Naive thymus-derived CD4-positive, alpha-beta T cell (primary cell): ENCODE measurements around the gene LTF. TPM values are rescaled to one million over a fixed set of nuclear protein-coding genes. Genes with fewer than 3 reads are reported as not detected.
A peak's percentile ranks its signal among the peaks of the same experiment; 100 is the strongest.

Source experiments
- ATAC-seq: fragments of 150-1000 bp; cut with Tn5 transposase; 2 replicates; pipeline ENCODE4 v1.10.0; 2021; ENCODE audit warnings: mild to moderate bottlenecking, moderate library complexity
- CTCF ChIA-PET: fragments of 350-600 bp; sonication (Branson Sonifier 250); formaldehyde crosslinking; loops from one replicate; lab custom pipeline; 2021; ENCODE audit warnings: antibody characterized with exemption; lab: Charles Lee
- POLR2A ChIA-PET: fragments of 350-600 bp; sonication (Branson Sonifier 250); formaldehyde crosslinking; loops from one replicate; lab custom pipeline; 2021; ENCODE audit warnings: antibody characterized with exemption, inconsistent platforms; lab: Charles Lee
- DNase-seq, 9 donors: peaks; one replicate each; pipeline versions ENCODE4 v3.0.0 to v3.0.0-alpha.2; 2020 to 2022; ENCODE audit warnings: mixed read lengths in 1 of 9
- H3K27ac ChIP-seq: one replicate; pipeline ENCODE4 v1.7.0; 2013; ENCODE audit warnings: mild to moderate bottlenecking, low read depth, low read length, moderate library complexity
- H3K27me3 ChIP-seq, 2 donors: one replicate each; pipeline ENCODE4 v1.7.0; 2013; ENCODE audit warnings: low read length in 2 of 2, mild to moderate bottlenecking in 2 of 2, moderate library complexity in 2 of 2; ENCODE audit not compliant: control insufficient read depth in 2 of 2, insufficient read depth in 2 of 2
- H3K36me3 ChIP-seq, 3 experiments: 1 replicate in 2 of 3; 2 replicates in 1 of 3; pipeline ENCODE4 v1.7.0; 2013; ENCODE audit warnings: low read length in 3 of 3, mild to moderate bottlenecking in 3 of 3, moderate library complexity in 1 of 3; ENCODE audit not compliant: insufficient read depth in 3 of 3, control insufficient read depth in 2 of 3
- H3K4me1 ChIP-seq, 2 donors: one replicate each; pipeline ENCODE4 v1.7.0; 2013; ENCODE audit warnings: low read length in 2 of 2, mild to moderate bottlenecking in 2 of 2, moderate library complexity in 1 of 2; ENCODE audit not compliant: control insufficient read depth in 2 of 2, insufficient read depth in 2 of 2
- H3K4me3 ChIP-seq: 2 replicates; pipeline ENCODE4 v1.7.0; 2013; ENCODE audit warnings: mild to moderate bottlenecking, low read length
- H3K9me3 ChIP-seq, 3 experiments: 1 replicate in 2 of 3; 2 replicates in 1 of 3; pipeline ENCODE4 v1.7.0; 2013; ENCODE audit warnings: low read length in 3 of 3; ENCODE audit not compliant: control insufficient read depth in 2 of 3
- H3K27ac Mint-ChIP-seq, 9 donors: one replicate each; pipeline ENCODE4 v1.8.0; 2020 to 2022; ENCODE audit warnings: mixed read lengths in 9 of 9, mild to moderate bottlenecking in 8 of 9, moderate library complexity in 5 of 9, inconsistent platforms in 2 of 9
- H3K27me3 Mint-ChIP-seq, 5 donors: one replicate each; pipeline ENCODE4 v1.8.0; 2021 to 2022; ENCODE audit warnings: mixed read lengths in 5 of 5, mild to moderate bottlenecking in 1 of 5
- H3K36me3 Mint-ChIP-seq, 5 donors: one replicate each; pipeline ENCODE4 v1.8.0; 2020 to 2022; ENCODE audit warnings: mixed read lengths in 5 of 5, mild to moderate bottlenecking in 3 of 5, inconsistent platforms in 1 of 5
- H3K4me1 Mint-ChIP-seq, 7 donors: one replicate each; pipeline ENCODE4 v1.8.0; 2020 to 2022; ENCODE audit warnings: mixed read lengths in 7 of 7, mild to moderate bottlenecking in 3 of 7, inconsistent platforms in 1 of 7
- H3K4me3 Mint-ChIP-seq, 10 donors: one replicate each; pipeline ENCODE4 v1.8.0; 2020 to 2022; ENCODE audit warnings: mild to moderate bottlenecking in 10 of 10, mixed read lengths in 10 of 10, moderate library complexity in 6 of 10, inconsistent platforms in 2 of 10
- H3K9me3 Mint-ChIP-seq, 11 donors: one replicate each; pipeline ENCODE4 v1.8.0; 2020 to 2022; ENCODE audit warnings: mixed read lengths in 11 of 11, mild to moderate bottlenecking in 4 of 11, inconsistent platforms in 1 of 11, moderate library complexity in 1 of 11
- intact Hi-C, 2 donors: fragments of 100-400 bp; cut with micrococcal nuclease; formaldehyde crosslinking; loops; one replicate each; pipeline ENCODE4 v1.15.1; 2023
- polyA plus RNA-seq, 2 donors: library from polyadenylated mRNA; unstranded; fragments of 300-500 nt; fragmentation: Illumina TruSeq; gene quantifications; one replicate each; pipeline ENCODE4 v1.2.3, GENCODE V29; 2021
- total RNA-seq, 6 experiments: library from RNA in 5 of 6; stranded (reverse) in 5 of 6; gene quantifications; 1 replicate in 5 of 6; 2 replicates in 1 of 6; pipeline ENCODE4 v1.2.3 and lab custom pipeline; 2021 to 2026

Gene LTF
- total and polyA plus RNA-seq, 7 experiments from 2014 or later: 0.78 TPM; not detected in 6

DNA sequence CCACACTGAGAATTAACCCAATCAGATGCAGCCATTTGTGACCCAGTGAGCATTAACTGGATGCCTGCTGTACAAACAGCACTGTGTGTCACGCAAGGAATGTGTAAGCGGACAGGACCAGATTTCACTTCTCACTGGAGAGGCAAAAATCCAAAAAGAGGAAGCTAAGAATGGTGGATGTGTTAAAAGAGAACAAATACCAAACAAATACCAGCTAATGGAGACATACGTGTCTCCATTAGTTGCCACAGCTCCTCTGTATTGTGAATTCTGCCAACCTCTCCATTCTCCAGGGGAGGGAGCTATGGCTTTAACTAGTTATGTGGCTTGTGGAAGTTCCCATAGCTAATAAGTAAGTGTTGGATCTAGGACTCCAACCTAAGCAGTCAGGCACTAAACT lies 2.6 kb downstream of the LTF start:
- Mint-ChIP-seq H3K4me3 (no peak overlapping the region), H3K9me3 (peaks cover 0 to 4% (median 0%) of the 10 kb centered on the region in 11 donors), H3K27ac (no peak overlapping the region), H3K36me3 (no peaks in the 10 kb centered on the region), H3K27me3 (peaks cover 37 to 77% (median 43%) of the 10 kb centered on the region in 5 donors), H3K4me1 (peaks cover 0 to 4% (median 0%) of the 10 kb centered on the region in 7 donors)
- no peak for DNase-seq
- ATAC-seq: peak; percentile 32
- CTCF ChIA-PET: interaction anchor here (0.7 to 1.3 kb wide), 2 partner anchors 29 to 168 kb away, joined by 4 read pairs; no protein-coding TSS in a partner anchor
- Histone ChIP-seq H3K9me3 (no peaks in the 10 kb centered on the region), H3K27me3 (peaks cover 0 to 3% of the 10 kb centered on the region in 2 donors), H3K4me1 (no peaks in the 10 kb centered on the region), H3K36me3 (no peaks in the 10 kb centered on the region), H3K4me3 (no peak overlapping the region), H3K27ac (no peak overlapping the region)
- intact Hi-C loops: no loop called here
- POLR2A ChIA-PET: no interaction called here

- peaks cover 0 to 4% (median 0%) of the 10 kb centered on the region in 11 donors for H3K9me3 Mint-ChIP-seq
- DNase-seq: no peak
- H3K36me3 ChIP-seq: no peaks in the 10 kb centered on the region
- no peaks in the 10 kb centered on the region for H3K9me3 ChIP-seq
- no peaks in the 10 kb centered on the region for H3K4me1 ChIP-seq
- POLR2A ChIA-PET: no interaction called here
- H3K36me3 Mint-ChIP-seq: no peaks in the 10 kb centered on the region
- intact Hi-C loops: no loop called here
- ATAC-seq: no peak
- H3K27ac Mint-ChIP-seq: no peak overlapping the region
- no peak overlapping the region for H3K4me3 ChIP-seq
- peaks cover 29 to 67% (median 37%) of the 10 kb centered on the region in 5 donors for H3K27me3 Mint-ChIP-seq
- CTCF ChIA-PET: no interaction called here
- peaks cover 0 to 4% (median 0%) of the 10 kb centered on the region in 7 donors for H3K4me1 Mint-ChIP-seq
- H3K27me3 ChIP-seq: peaks cover 0 to 2% of the 10 kb centered on the region in 2 donors
- no peak overlapping the region for H3K4me3 Mint-ChIP-seq
- H3K27ac ChIP-seq: no peak overlapping the region
These were observed 4.7 kb downstream of the LTF start for GRCh38 chr3:46460051-46460450.

DNA sequence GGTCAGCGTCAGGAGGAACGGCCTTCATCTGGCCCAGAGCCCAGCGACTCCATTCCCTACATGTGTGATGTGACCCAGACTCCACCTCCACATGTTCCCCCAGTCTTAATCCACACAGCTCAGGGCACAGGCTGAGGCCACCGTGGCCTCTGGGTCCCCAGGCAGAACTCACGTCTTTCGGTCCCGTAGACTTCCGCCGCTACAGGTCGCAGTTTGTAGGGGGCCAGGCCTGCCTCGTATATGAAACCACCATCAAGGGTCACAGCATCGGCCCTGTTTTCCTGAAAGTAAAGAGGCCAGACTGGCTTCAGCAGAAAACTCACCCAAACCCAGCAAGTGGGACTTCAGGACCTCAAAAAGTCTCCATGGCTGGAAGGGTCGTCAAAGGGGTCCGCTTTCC lies 8.6 kb downstream of the LTF start:
- Histone ChIP-seq H3K27me3 (no peaks in the 10 kb centered on the region), H3K27ac (no peak overlapping the region), H3K4me1 (no peaks in the 10 kb centered on the region), H3K36me3 (no peaks in the 10 kb centered on the region), H3K4me3 (no peak overlapping the region), H3K9me3 (no peaks in the 10 kb centered on the region)
- POLR2A ChIA-PET: no interaction called here
- intact Hi-C loops: no loop called here
- Mint-ChIP-seq H3K36me3 (no peaks in the 10 kb centered on the region), H3K9me3 (peaks cover 0 to under 1% (median 0%) of the 10 kb centered on the region in 11 donors), H3K27ac (no peak overlapping the region), H3K4me3 (no peak overlapping the region), H3K27me3 (peaks cover 7 to 59% (median 20%) of the 10 kb centered on the region in 5 donors), H3K4me1 (peaks cover 0 to 3% (median 0%) of the 10 kb centered on the region in 7 donors)
- ATAC-seq: no peak
- CTCF ChIA-PET: no interaction called here
- DNase-seq: no peak

GRCh38 chr3:46455231-46456115 lies 9.2 kb downstream of the LTF start:
- intact Hi-C loops: no loop called here
- peaks cover 0 to 3% (median 0%) of the 10 kb centered on the region in 7 donors for H3K4me1 Mint-ChIP-seq
- H3K9me3 Mint-ChIP-seq: no peaks in the 10 kb centered on the region
- Histone ChIP-seq H3K4me3 (no peak overlapping the region), H3K9me3 (no peaks in the 10 kb centered on the region), H3K27me3 (no peaks in the 10 kb centered on the region), H3K4me1 (no peaks in the 10 kb centered on the region), H3K36me3 (no peaks in the 10 kb centered on the region), H3K27ac (no peak overlapping the region)
- H3K27ac Mint-ChIP-seq: no peak overlapping the region
- peaks cover 2 to 58% (median 14%) of the 10 kb centered on the region in 5 donors for H3K27me3 Mint-ChIP-seq
- no peak for ATAC-seq
- CTCF ChIA-PET: no interaction called here
- H3K4me3 Mint-ChIP-seq: no peak overlapping the region
- POLR2A ChIA-PET: no interaction called here
- no peaks in the 10 kb centered on the region for H3K36me3 Mint-ChIP-seq
- no peak for DNase-seq

GRCh38 chr3:46454606-46455005 lies 10.1 kb downstream of the LTF start:
- Mint-ChIP-seq H3K27me3 (peaks cover 0 to 49% (median 8%) of the 10 kb centered on the region in 5 donors), H3K9me3 (no peaks in the 10 kb centered on the region), H3K4me3 (peak overlapping the region in 1 of 10 donors; percentile 45), H3K36me3 (no peaks in the 10 kb centered on the region), H3K4me1 (peaks cover 0 to 3% (median 0%) of the 10 kb centered on the region in 7 donors), H3K27ac (no peak overlapping the region)
- no peaks in the 10 kb centered on the region for H3K27me3 ChIP-seq
- ATAC-seq (no peak), DNase-seq (no peak)
- ChIA-PET CTCF (no interaction called here), POLR2A (no interaction called here)
- no peak overlapping the region for H3K4me3 ChIP-seq
- H3K4me1 ChIP-seq: no peaks in the 10 kb centered on the region
- no peaks in the 10 kb centered on the region for H3K9me3 ChIP-seq
- intact Hi-C loops: no loop called here
- no peak overlapping the region for H3K27ac ChIP-seq
- no peaks in the 10 kb centered on the region for H3K36me3 ChIP-seq

DNA sequence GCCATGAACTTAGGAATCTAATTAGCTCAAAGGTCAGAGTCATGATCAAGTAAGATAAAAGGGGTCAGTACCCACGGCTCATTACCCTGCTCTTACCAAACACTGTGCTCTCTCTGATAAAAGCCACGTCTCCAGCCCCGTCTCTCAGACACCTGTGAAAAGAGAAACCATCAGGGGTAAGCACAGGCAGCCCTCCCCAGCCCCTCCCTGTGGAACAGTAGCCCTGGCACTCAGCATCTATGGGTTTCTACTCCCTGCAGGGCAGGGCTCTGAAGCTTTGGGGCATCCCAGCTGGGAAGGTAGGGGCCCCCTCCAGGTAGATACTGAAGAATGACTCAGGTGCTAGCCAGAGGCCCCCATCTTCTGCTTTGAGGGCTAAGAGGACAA lies 10.5 kb downstream of the LTF start:
- ATAC-seq: no peak

More for the DNA sequence above, 10.5 kb downstream of the LTF start:
- CTCF ChIA-PET: no interaction called here
- Mint-ChIP-seq H3K9me3 (no peaks in the 10 kb centered on the region), H3K36me3 (no peaks in the 10 kb centered on the region), H3K4me1 (peaks cover 0 to 3% (median 0%) of the 10 kb centered on the region in 7 donors), H3K27ac (no peak overlapping the region), H3K27me3 (peaks cover 0 to 45% (median 8%) of the 10 kb centered on the region in 5 donors), H3K4me3 (no peak overlapping the region)
- H3K9me3 ChIP-seq: no peaks in the 10 kb centered on the region
- intact Hi-C loops: no loop called here
- H3K36me3 ChIP-seq: no peaks in the 10 kb centered on the region
- H3K4me1 ChIP-seq: no peaks in the 10 kb centered on the region
- POLR2A ChIA-PET: no interaction called here
- peak in 1 of 9 donors; percentile 4 for DNase-seq
- no peak overlapping the region for H3K27ac ChIP-seq
- no peaks in the 10 kb centered on the region for H3K27me3 ChIP-seq
- H3K4me3 ChIP-seq: no peak overlapping the region
